ENCODE measurements around the gene STEAP3. TPM values are rescaled to one million over a fixed set of nuclear protein-coding genes. Genes with fewer than 3 reads are reported as not detected.

The STEAP3 gene
- total RNA-seq, 2 donors from 2014 or later: 0.70 TPM; not detected in 1

DNA sequence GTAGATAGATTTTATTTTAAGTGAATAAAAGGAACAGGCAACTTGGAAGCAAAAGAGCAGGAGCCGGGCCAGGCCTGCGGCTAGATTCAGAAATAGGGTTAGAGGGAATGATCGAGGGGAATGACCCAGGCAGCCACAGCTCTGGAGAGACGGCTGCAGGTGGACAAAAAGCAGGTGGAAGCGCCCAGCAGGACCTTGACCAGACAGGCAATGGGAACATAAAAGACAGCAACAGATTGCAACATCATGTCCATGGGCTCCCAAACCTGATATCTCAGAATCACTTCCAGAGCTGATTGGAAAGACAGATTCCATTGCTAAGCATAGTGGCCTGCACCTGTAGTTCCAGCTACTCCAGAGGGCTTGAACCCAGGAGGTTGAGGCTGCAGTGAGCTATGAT is 28.6 kb upstream of the STEAP3 start:
- ATAC-seq (no peak), DNase-seq (ENCODE audit: low spot score in 2 of 2) (no peak)
- Mint-ChIP-seq H3K9me3 (no peaks in the 10 kb centered on the region), H3K27ac (no peak overlapping the region), H3K36me3 (no peaks in the 10 kb centered on the region)

DNA sequence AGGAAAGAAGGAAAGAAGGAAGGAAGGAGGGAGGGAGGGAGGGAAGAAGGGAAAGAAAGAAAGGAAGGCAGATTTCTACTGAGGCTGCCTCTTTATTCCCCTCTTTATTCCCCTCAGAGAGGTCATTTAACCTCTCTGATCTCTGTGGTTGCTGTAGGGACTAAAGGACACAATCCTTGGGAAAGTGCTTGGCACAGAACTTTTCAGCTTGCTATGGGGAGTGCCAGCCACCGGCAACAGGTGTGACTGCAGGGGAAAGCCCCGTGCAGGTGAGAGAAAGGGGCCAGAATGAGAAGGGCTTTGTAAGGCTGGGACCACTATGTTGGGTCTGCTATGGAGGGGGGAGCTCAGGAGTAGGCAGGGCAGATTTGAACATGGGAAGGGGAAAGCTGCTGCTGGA is 27.7 kb upstream of the STEAP3 start:
- no peak for ATAC-seq
- H3K9me3 Mint-ChIP-seq: no peaks in the 10 kb centered on the region

DNA sequence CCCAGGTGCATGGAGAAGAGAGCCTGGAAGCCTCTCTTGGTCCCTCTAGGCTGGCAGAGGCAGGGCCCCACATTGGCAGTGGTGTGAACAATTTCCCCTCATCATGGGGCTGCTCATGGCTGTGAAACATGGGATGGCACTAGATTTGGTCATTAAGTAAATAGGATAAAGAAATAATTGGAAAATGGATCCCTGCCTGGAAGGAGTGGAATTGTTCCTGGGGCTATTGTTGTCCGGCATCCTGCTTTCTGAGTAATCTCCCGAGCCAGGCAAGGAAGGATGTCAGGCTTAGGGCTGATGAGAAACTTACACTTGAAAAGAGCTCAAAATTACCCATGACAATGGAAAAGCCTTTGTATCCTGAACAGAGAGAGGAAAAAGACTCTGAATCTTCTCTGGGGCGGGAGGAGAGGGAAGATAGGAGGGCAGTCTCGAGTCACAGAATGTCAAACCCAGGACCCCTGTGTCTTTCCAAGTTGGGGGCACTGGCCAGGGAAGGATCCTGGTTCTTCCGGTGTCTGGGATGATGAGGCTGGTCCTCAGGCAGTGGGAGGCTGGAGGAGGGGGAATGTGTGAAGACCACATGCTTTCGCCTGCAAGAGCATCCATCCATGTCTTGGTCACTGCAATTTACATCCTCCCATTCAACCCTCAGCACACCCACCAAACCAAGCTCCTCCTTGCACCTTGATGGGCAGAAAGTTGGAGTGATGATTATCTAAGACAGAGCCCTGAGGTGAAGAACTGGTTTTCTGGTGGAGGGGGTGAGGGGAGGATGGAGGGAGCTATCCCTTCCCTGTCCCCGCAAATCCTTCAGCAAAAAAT is 27.1 kb upstream of the STEAP3 start:
- no peak for ATAC-seq
- no peaks in the 10 kb centered on the region for H3K36me3 Mint-ChIP-seq
- H3K9me3 Mint-ChIP-seq: no peaks in the 10 kb centered on the region
- H3K27ac Mint-ChIP-seq: no peak overlapping the region
- no peak for DNase-seq (ENCODE audit: low spot score in 2 of 2)

More for the DNA sequence above, 27.7 kb upstream of the STEAP3 start:
- Mint-ChIP-seq H3K36me3 (no peaks in the 10 kb centered on the region), H3K27ac (no peak overlapping the region)
- DNase-seq (ENCODE audit: low spot score in 2 of 2): no peak

DNA sequence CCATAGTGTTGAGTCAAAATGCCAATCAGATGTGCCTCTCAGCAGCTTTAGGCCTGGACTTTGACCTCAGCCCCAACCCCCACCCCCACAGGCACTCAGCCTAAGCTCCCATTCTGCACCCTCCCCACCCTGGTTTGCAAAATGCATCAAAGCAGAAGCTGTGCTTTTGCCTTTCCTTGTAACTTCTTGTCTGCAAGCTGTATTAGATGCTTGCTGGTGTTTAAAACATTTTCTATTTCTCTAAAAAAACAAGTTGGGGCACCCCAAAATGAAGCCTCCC is 26.6 kb upstream of the STEAP3 start:
- DNase-seq (ENCODE audit: low spot score in 2 of 2) (no peak), ATAC-seq (no peak)
- H3K9me3 Mint-ChIP-seq: no peaks in the 10 kb centered on the region
- no peak overlapping the region for H3K27ac Mint-ChIP-seq
- no peaks in the 10 kb centered on the region for H3K36me3 Mint-ChIP-seq

DNA sequence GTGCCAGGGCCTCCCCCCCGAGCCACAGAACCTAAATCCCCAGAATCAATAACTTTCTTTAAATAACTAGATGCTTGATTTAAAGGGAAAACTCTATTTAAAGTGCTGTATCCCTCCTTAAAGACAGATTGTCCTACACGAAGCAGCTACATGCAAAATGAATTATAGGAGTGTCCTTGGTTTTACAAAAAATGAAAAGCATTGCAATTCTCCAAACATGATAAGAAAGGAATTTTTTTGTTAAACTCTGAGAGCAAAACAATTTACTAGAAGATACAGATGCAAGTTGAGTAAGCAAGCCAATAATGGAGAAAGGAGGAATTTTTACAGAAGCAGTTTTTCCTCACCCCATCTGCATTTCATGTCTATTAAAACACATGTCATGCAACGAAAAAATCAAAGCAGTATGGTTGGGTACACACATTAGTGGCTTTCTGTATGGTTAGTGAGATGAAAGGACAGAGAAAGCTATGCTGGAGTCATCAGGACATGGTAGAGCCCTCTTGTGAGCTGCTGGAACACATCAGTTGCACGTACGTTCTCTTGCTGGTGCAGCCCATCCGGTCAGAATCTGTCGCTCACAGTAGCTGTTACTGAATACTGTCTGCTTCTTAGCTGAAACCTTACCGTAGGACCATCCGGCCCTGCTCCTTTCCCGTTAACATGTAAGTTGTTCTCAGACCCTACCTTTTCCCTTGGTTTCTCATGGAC is 25.9 kb upstream of the STEAP3 start:
- ATAC-seq: no peak
- H3K27ac Mint-ChIP-seq: no peak overlapping the region
- H3K9me3 Mint-ChIP-seq: no peaks in the 10 kb centered on the region
- no peak for DNase-seq (ENCODE audit: low spot score in 2 of 2)
- no peaks in the 10 kb centered on the region for H3K36me3 Mint-ChIP-seq

DNA sequence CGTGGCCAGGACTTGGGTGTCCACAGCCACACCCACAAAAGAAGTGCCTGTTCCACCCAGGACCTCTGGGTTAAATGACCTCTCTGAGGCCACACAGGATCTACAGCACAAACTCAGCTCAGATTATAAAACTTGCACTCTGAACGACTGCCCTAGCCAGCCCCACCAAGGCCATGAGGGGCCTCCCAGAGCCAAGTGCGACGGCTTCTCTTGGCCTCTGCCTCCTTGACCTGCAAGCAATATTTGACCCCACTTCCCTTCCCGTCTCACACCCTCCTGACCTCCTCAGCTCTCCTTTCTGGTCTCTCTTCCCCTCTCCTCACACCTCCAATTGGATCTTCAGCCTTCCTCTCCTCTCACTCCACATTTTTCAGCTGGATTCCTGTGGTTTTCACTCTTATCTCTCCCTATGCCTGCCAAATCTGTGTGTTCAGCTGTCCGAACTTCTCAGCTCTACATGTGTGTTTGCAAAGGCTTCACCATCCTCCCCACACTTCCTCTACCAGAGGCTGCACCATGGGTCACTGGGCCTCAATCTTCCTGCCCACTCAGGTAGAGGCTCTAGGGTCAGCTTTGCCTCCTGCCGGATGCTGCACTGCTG is 25.3 kb upstream of the STEAP3 start:
- DNase-seq (ENCODE audit: low spot score in 2 of 2) (no peak), ATAC-seq (no peak)
- no peaks in the 10 kb centered on the region for H3K9me3 Mint-ChIP-seq
- H3K27ac Mint-ChIP-seq: no peak overlapping the region
- no peaks in the 10 kb centered on the region for H3K36me3 Mint-ChIP-seq

DNA sequence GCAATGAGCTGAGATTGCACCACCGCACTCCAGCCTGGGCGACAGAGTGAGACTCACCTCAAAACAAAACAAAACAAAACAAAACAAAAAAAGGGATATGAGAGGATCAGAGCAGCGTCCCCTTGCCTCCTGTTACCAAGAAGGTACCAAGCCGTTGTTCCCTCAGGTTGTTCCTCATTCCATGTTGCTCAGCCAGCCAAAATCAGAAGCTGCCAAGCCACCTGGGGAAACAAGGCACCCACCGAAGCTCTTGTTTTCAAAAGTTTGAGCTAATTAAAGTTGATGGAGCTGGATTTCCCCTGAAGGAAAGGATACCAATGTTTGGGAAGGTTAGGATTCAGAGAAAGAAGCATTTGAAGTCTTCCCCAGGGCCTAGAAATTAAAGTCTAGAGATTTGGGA is 21.8 kb upstream of the STEAP3 start:
- Mint-ChIP-seq H3K9me3 (no peaks in the 10 kb centered on the region), H3K36me3 (no peaks in the 10 kb centered on the region)
- ATAC-seq: no peak

DNA sequence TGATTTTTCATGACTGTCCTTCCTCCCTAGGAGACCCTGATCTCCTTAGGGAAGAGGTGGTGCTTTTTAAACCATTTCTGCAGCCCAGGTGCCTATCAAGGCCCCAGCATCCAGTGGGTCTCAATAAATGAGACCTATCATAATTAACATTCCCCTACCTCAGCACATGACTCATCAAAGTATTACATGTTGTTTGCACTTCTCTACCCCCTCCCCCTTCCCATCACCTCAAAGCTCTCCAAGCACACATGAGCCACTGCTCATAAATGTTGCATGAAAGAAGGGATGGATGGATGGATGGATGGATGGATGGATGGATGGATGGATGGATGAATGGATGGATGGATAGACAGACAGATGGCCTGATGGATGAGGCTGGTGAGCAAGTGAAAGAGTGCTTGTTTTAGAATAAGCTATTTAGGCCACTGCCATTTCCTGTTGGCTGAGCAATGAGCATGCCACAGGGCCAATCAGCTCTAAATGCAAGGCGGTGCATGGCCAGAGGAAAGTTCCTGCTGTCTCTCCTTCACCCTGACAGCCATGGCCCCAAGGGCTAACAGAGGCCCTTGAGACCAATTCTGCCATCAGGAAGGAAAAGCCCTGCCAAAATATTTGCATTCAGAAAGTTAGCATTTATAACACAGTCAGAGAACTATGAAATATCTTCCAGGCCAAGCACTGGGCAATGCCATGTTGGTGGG is 20.9 kb upstream of the STEAP3 start:
- Mint-ChIP-seq H3K36me3 (no peaks in the 10 kb centered on the region), H3K9me3 (no peaks in the 10 kb centered on the region), H3K27ac (no peak overlapping the region)
- DNase-seq (ENCODE audit: low spot score in 2 of 2): no peak
- no peak for ATAC-seq

More for the DNA sequence above, 21.8 kb upstream of the STEAP3 start:
- no peak overlapping the region for H3K27ac Mint-ChIP-seq
- no peak for DNase-seq (ENCODE audit: low spot score in 2 of 2)

DNA sequence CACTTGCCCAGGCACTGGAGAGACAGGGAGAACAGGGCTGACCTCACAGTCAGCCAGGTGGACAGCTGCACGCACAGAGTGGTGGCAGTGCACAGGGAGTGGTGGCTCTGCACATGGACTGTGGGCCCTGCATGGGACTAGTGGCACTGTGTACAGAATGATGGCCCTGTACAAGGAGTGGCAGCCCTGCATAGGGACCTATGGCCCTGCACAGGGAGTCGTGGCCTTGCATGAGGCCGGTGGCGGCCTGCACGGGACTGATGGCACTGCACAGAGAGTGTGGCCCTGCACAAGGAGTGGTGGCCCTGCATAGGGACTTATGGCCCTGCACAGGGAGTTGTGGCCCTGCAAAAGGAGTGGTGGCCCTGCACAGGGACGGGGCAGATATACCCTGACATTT is 19.1 kb upstream of the STEAP3 start:
- peak in 1 of 2 donors; percentile 14 for ATAC-seq
- H3K36me3 Mint-ChIP-seq: no peaks in the 10 kb centered on the region
- no peak for DNase-seq (ENCODE audit: low spot score in 2 of 2)
- no peak overlapping the region for H3K27ac Mint-ChIP-seq
- no peaks in the 10 kb centered on the region for H3K9me3 Mint-ChIP-seq

DNA sequence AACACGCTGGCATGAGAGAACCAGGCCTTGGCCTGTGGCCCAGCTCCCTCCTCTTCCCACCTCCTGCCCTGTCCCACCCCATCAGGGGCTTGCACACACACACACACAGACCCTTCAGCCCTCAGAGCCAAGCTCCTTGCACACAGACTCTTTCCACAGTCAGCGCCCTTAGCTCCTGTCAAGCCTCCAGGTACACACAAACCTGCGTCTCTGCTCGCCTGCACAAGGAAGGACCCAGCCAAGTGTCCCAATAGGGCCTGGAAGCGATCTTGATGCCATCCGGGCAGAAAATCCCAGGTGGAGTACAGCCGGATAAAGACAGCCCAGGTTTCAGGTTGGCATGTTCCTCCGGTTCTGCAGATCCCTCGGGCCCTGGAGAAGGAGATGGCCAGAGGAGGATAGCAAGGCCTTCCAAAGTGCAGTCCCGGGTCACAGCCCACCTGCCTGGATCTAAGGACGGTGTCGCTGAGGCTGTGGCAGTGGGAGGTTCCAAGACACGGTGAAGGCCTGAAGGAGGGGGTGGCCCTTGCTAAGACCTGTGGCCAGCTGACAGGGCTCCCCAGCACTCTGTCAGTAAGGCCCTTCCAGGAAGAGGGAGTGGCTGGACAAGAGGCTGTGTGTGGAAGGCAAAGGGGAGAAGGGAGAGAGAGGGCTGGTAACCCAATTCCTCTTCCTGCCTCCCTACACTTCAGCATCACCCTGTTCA is 18.5 kb upstream of the STEAP3 start:
- no peaks in the 10 kb centered on the region for H3K9me3 Mint-ChIP-seq
- H3K27ac Mint-ChIP-seq: no peak overlapping the region
- DNase-seq (ENCODE audit: low spot score in 2 of 2) (no peak), ATAC-seq (no peak)
- H3K36me3 Mint-ChIP-seq: no peaks in the 10 kb centered on the region

DNA sequence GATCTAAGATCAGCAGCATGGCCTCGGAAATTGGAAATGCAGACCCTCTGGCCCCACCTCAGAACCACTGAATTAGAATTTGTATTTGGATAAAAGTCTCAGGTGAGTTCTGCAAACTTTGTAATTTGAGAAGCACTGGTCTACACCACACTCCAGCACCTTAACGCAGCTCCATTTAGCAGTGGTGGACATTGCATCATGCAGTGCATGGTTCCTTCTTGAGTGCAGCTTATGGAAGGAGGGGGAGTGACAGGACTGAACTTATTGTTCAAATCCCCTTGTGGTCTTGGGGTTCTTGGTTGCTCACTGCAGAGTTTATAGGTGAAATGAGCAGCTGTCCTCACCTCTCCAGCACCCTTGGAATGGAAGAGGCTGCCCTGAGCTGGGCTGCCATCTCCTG is 17.4 kb upstream of the STEAP3 start:
- Mint-ChIP-seq H3K36me3 (no peaks in the 10 kb centered on the region), H3K27ac (no peak overlapping the region)
- no peak for ATAC-seq

DNA sequence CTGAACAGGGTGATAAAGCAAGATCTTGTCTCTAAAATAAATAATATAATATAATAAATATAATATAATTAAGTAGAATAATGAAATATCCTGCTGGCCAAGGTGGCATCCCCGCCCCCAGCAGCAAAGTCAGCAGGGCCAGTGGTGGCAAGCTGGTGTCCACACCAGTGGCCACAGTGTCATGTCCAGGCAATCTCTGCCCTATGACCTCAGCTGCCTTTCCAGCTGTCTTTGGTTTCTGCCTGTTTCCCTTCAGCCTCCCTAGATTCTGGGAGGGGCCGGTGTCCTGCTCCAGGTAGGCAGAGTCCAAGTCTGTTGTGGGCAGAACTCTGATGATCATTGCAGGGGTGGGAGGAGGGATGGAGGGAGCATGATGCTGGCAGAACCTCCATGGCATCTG is 16.2 kb upstream of the STEAP3 start:
- H3K9me3 Mint-ChIP-seq: no peaks in the 10 kb centered on the region
- DNase-seq (ENCODE audit: low spot score in 2 of 2) (no peak), ATAC-seq (no peak)
- H3K27ac Mint-ChIP-seq: no peak overlapping the region
- H3K36me3 Mint-ChIP-seq: no peaks in the 10 kb centered on the region

More for the DNA sequence above, 17.4 kb upstream of the STEAP3 start:
- DNase-seq (ENCODE audit: low spot score in 2 of 2): no peak
- H3K9me3 Mint-ChIP-seq: no peaks in the 10 kb centered on the region

DNA sequence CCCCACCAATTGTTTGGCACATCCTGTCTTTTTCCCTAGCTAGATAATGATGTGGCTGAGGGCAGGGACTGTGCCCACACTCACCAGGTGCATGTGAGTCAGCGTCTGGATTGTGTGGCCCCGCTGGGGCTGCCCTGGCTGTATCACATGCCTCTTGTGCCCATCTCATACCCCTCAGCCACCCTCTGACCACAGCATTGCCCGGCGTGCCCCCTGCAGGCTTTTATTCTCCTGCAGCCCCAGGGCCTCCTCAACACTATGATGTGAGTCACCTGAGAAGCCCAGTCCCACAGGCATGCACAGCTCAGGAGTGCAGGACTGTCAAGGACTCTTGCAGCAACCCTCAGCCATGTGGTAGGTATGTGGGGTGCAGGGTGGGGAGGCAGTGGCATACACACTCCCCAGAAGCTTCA is 14.8 kb upstream of the STEAP3 start:
- no peaks in the 10 kb centered on the region for H3K9me3 Mint-ChIP-seq
- ATAC-seq (no peak), DNase-seq (ENCODE audit: low spot score in 2 of 2) (no peak)
- no peaks in the 10 kb centered on the region for H3K36me3 Mint-ChIP-seq
- H3K27ac Mint-ChIP-seq: no peak overlapping the region

DNA sequence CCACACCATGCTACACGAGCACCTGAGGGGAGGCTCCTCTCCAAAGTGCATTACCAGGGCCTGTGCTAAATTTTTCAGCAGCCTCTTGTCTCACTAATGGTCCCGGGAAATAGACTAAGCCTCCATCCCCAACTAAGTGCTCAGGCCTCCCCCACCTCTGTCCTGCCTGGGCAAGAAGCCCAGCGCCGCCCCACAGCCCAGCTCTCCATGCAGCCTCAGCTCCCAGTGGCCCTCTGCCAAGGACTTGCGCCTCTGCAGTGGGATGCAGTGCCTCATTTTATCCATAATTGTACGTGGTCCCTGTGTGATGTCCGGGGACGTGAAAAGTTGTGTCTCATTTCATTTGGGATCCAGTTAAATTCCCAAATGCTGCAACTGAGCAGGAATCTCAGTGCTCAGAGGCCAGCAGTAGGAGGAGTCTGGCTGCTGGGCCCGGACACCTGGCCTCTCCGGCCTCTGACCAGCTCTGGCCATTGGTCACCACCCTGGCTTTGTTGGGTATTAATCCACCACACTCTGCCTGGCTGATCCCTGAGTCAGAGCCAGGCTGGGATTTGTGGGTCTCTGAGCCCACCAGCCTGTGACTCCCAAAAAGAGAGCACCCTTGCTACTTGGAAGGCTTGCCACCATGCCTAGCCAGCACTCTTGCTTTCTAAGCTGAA is 11.4 kb upstream of the STEAP3 start:
- DNase-seq (ENCODE audit: low spot score in 2 of 2): no peak
- Mint-ChIP-seq H3K36me3 (no peaks in the 10 kb centered on the region), H3K9me3 (no peaks in the 10 kb centered on the region), H3K27ac (no peak overlapping the region)
- no peak for ATAC-seq

DNA sequence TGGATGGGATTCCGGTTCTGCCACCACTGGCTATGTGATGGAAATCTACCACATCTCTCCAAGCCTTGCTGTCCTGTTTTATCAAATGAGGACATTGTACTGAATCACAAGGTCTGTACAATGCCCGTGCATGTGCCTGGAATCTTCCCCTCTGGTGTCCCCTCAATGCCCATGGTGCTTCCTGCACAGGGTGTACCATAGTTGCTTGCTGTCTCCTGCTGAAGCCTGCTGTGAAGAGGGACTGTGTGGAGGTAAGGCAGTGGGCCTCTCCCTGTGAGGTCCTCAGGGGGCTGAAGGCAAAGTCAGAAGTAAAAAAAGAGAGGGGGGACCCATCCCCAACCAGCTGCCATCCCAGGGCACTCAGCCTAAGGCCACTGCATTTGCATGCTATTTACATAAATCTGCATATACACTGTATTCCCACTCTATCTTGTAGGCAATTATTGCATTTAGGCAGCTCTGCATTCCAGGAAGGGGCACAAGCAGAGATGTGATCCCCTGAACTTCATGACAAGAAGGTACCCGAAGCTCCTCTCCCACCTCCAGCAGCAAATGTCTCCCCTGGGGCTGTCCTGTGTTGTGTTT is 9.1 kb upstream of the STEAP3 start:
- no peaks in the 10 kb centered on the region for H3K9me3 Mint-ChIP-seq
- ATAC-seq (no peak), DNase-seq (ENCODE audit: low spot score in 2 of 2) (no peak)

DNA sequence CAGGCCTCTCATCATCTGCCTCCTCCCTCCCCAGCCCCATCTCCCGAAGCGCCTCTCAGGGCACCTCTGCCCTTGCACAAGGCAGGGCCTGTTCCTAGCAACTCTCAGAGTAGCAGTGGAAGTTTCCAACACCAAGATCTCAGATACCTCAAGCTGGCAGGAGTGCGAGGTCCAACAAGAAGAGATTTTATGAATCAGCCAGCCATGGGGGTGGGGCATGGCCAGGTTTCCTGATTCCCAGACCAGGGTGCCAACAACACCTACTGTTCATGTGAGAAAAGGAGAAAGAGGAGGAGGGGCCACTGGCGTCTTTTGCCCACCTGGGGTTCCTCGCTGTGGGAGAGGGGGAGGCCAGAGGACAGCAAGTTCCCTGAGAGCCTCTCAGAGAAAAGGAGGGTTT is 6.6 kb upstream of the STEAP3 start:
- Mint-ChIP-seq H3K9me3 (no peaks in the 10 kb centered on the region), H3K36me3 (no peaks in the 10 kb centered on the region), H3K27ac (no peak overlapping the region)
- no peak for DNase-seq (ENCODE audit: low spot score in 2 of 2)
- ATAC-seq: no peak

More for the DNA sequence above, 9.1 kb upstream of the STEAP3 start:
- H3K27ac Mint-ChIP-seq: no peak overlapping the region
- H3K36me3 Mint-ChIP-seq: no peaks in the 10 kb centered on the region
